Caki2 (cell line): Measurements from ENCODE around the gene TEX19. TPM values are rescaled to one million over a fixed set of nuclear protein-coding genes. Genes with fewer than 3 reads are reported as not detected.
A peak's percentile ranks its signal among the peaks of the same experiment; 100 is the strongest.
"Not testable (repeated sequence)": the region's sequence is repeated elsewhere in the genome, so short reads cannot be mapped to it uniquely, and the experiment has no call there.

Experiments
- DNase-seq: peaks from one replicate; pipeline ENCODE4 v3.0.0-alpha.2; 2015; ENCODE audit warnings: low read depth
- in situ Hi-C: cut with HindIII; loops from 2 replicates; pipeline ENCODE4 v1.10.0; 2016; ENCODE audit warnings: low sequenced_read_pairs, low pct_unique_long_range_greater_than_20kb, mixed read lengths
- total RNA-seq: library from RNA; depleted of rRNA; stranded (reverse); fragments of >200 nt; shearing (Covaris generic); gene quantifications from 2 replicates; pipeline ENCODE4 v1.2.3, GENCODE V29; 2014; ENCODE audit warnings: low replicate concordance

The TEX19 gene
- total RNA-seq, 1 experiment from 2014 or later: 0.37 TPM

DNA sequence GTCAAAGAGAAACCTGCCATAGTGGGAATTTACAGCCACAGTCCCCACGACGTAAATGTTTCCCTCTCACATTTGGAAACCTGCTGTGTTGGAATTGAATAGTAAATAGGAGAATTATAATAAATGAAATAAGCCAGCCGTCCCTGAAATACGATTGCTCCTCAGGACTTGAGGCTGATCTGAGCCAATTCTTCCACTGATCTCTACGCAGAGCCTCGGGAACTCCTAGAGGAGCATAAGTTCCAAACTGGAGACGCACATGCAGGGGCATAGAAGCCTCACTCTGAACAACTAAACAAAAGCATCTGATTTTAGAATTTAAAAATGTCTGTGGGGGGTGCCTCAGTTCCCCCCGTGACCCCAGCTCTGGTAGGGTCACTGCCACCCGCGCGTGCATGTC lies 10.2 kb upstream of the TEX19 start:
- DNase-seq: no peak
- in situ Hi-C loops: no loop called here

DNA sequence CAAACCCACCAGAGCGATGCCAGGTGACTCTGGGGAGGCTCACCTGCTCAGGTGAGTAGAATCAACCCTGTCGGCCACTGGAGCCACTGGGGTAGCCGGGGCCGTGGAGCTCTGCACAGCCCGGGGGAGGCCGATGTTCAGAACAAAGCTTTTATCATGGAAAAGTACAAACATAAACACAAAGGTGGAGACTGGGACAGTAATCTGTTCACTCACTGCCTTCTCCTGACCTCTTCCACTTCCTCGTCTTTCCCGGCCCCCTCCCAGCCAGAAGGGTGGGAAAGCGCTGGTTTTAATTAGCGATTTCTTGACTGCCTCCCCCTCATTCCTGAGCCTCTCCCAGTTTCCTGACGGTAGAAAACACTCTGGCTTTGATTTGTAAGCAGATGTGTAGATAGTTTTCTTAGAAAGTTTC lies 9.8 kb upstream of the TEX19 start:
- DNase-seq: no peak
- in situ Hi-C loops: no loop called here

DNA sequence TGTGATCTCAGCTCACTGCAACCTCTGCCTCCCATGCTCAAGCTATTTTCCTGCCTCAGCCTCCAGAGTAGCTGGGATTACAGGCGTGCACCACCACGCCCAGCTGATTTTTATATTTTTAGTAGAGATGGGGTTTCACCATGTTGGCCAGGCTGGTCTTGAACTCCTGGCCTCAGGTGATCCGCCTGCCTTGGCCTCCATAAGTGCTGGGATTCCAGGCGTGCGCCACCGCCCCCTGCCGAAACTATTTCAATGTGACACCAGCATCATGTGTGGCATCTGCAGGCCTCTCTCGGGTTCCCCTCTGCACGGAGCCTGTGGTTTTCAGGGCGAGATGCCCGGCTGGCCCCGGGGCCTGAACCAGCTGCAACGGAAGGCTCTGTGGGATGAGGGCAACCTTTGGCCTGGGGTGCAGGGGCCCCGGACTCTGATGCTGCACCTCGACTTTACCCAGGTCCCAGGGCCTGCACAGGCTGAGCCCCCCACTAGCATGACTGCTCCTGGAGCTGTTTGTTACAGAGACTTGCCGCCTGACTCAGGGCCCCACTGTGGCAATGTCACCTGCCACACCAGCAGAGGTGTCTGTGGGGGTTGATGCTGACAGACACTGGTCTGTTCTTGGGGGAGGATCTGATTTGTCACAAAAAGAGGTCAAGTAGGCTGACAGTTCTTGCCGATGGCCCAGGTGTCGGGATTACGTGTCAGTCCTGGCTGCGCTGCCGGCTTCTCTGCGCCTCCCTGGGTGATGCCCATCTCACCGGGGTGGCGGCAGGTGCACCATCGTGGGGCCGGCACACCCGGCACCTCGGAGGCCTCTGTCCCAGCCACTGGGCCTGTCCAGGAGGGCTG lies 8.6 kb upstream of the TEX19 start:
- in situ Hi-C loops: no loop called here
- no peak for DNase-seq

DNA sequence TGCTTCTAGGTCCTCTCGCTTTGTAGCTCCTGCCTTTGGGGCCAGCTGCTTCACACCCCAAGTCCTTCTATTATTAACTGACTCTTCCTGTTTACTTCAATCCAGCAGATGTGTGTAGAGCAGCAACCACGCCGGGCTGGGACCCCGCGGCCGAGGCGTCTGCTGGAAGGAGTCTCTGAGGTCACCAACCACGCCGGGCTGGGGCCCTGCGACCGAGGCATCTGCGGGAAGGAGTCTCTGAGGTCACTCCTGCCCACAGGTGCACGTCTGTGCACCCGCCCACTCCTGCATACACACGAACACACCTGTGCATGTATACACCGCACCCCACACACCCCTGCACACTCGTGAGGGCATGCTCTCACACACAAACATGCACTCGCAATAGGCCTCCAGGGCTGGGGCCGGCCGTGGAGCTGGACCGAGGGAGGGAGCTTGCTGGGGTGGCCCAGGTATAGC lies 7.8 kb upstream of the TEX19 start:
- DNase-seq: no peak
- in situ Hi-C loops: no loop called here

DNA sequence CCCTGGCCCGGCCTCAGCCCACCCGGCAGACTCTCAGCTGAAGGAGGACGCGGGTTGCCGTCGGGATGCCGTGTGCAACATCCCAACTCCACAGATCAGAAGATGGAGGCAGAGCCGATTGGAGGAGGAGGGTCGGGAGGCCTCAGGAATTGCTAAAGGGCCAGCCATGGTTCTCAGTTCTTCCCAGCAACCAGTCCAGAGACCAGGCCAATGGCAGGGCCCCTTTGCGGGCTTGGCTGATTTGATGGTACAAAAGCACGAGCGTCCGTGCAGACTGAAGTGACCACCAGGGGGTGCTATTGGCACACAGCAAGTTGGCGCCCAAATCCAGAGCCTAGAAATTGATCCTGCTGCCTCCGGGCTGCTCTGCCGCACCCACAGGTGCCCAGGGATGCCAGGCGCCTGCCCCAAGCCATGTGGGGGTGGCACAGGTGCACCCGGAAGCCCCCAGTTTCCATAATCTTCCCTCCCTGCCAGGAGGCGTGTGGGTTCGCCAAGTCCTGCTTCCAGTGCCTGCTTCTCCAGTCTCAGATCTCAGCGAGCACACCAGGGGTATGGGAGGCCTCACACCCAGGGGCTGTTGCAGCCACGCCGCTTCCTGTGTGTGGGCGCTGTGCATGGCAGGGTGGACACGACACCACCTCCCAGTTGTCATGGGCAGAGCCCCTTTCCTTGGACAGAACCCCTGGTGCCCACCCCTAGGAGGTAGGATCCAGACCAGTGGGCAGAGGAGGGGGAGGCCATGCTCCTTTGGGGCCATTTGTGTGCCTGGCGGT lies 7.1 kb upstream of the TEX19 start:
- in situ Hi-C loops: no loop called here
- peak; percentile 70 for DNase-seq

DNA sequence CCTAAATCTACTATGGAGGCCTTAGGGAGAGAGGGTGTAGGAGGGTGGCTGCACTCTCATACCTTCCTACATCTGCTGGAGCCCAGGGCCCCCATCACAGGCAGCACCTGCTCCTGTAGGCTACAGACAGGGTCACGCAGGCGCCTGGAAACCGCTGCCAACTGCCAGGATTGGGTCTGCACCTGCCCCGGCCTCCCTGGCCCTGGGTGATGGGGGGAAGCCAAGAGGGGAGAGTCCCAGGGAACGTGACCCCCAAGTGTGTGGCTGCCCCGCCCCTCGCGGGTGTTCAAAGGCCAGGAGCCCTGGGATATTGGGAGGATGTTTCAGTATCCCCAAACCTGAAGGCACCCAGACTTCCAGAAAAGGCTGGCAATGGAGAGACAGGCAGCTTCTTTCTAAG lies 5.6 kb upstream of the TEX19 start:
- DNase-seq: no peak
- in situ Hi-C loops: no loop called here

DNA sequence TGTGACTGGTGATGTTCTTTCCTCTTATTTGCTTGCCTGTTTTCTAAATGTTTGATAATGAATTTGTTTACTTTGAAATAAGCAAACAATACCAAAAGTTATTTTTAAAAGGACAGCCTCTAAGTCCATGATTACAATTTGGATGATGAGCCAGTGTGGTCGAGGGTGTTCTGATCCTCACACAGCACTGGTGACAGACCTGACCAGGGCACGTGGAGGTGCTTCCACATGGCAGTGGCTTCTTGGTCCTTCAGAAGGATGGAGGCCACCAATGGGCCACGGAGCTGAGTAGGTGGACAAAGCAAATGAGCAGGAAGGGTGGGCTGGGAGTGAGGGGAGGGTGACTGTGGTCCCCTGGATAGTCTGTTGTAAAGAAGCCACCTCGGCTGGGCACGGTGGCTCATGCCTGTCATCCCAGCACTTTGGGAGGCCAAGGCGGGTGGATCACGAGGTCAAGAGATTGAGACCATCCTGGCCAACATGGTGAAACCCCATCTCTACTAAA lies 4.2 kb upstream of the TEX19 start:
- in situ Hi-C loops: no loop called here
- DNase-seq: no peak

DNA sequence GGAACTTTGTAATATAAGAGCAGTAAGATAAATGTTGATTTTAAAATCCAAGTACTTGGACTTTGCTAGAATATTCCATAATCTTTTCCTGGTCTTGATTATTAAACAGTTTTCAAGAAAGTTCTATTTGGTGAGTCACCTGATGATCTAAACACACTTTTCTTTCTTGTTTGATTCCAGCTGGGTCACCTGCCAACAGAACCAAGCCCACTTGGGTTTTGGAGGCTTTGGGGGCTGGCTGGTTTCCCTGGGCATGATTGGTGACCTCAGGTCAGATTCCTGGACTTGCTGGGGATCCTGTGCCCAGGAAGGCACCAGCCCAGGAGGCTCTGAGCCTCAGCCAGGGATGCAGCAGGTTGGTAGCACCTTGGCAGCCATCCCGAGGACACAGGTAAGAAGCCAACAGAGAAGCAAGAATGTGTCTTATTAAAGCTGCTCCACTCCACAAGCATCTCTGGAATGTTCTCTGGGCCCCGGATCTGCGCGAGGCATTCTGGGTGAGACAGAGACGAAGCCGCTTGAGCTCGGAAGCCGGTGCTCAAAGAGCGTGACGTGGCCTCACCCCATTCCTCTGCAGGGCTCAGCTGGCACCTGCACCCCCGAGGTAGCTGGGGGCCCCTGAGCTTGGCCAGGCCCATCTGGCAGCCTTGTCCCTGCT lies 3.1 kb upstream of the TEX19 start:
- in situ Hi-C loops: no loop called here
- DNase-seq: no peak

DNA sequence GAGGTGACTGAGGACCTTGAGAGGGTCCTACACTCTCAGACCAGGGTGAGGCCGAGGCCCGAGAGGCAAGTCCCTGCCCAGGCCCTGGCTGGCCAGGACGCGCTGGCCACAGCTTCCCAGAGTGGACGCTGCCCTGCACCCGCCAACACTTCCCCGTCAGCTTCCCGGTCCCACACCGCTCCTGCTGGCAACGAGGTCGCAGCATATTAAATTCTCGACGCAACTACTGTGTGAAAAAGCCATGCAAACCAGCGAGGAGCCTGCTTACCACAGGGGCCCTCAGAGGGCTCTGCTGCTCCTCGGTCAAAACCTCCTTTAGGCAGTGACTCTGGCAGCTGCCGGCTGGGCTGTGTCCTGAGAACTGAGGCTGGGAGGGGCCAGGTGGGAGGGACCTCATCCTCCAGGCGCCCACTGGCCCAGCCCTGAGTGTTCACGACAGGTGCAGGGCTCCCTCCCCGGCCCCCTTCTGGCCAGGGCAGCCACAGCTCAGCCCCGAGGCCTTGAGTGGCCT lies 2.1 kb upstream of the TEX19 start:
- in situ Hi-C loops: no loop called here
- DNase-seq: no peak

DNA sequence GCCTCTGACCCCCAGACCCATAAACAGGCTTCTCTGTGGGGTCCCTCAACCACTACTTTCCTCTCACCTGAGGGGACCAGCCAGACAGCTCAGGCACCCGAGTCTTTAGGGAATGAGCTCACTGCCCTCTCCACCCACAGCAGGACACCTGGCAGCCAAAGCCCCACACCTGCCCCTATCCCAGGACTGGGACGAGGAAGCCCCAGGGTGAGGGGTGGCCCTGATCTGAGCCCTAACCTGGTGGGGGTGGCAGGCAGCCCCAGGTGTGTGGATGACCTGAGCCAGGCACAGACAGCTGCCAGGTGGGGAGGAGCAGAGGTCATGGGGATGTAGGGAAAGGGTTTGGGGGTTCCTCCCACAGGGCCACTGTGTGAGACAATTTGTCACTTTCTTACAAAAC lies 1.7 kb upstream of the TEX19 start:
- no peak for DNase-seq
- in situ Hi-C loops: no loop called here

DNA sequence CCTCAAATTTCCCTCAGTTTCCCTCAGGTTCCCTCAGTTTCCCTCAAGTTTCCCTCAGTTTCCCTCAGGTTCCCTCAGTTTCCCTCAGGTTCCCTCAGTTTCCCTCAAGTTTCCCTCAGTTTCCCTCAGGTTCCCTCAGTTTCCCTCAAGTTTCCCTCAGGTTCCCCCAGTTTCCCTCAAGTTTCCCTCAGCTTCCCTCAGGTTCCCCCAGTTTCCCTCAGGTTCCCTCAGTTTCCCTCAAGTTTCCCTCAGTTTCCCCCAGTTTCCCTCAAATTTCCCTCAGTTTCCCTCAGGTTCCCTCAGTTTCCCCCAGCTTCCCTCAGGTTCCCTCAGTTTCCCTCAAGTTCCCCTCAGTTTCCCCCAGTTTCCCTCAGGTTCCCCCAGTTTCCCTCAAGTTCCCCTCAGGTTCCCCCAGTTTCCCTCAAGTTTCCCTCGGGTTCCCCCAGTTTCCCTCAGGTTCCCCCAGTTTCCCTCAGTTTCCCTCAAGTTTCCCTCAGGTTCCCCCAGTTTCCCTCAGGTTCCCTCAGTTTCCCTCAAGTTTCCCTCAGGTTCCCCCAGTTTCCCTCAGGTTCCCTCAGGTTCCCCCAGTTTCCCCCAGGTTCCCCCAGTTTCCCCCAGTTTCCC lies 516 bp downstream of the TEX19 start:
- DNase-seq, in situ Hi-C loops: not testable (repeated sequence)

DNA sequence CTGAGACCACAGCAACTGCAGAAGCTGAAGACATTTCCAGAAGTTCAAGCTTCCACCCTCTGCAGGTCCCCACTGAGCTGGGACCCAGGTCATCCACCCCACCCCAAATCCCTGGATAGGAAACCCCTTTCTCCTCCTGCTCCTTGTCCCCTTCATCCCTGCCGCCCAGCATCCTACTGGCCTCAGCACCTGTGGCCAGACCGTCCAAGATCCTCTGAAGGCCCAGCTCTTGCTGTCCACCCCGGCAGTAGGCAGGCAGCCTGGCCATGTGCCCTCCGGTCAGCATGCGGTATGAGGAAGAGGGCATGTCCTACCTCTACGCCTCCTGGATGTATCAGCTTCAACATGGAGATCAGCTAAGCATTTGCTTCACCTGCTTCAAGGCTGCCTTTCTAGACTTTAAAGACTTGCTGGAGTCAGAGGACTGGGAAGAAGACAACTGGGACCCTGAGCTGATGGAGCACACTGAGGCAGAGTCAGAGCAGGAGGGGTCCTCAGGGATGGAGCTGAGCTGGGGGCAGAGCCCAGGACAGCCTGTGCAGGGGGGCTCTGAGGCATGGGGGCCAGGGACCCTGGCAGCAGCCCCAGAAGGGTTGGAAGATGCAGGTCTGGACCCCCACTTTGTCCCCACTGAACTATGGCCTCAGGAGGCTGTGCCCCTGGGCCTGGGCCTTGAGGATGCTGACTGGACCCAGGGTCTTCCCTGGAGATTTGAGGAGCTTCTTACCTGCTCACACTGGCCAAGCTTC lies 3.0 kb downstream of the TEX19 start:
- DNase-seq: no peak
- in situ Hi-C loops: no loop called here

DNA sequence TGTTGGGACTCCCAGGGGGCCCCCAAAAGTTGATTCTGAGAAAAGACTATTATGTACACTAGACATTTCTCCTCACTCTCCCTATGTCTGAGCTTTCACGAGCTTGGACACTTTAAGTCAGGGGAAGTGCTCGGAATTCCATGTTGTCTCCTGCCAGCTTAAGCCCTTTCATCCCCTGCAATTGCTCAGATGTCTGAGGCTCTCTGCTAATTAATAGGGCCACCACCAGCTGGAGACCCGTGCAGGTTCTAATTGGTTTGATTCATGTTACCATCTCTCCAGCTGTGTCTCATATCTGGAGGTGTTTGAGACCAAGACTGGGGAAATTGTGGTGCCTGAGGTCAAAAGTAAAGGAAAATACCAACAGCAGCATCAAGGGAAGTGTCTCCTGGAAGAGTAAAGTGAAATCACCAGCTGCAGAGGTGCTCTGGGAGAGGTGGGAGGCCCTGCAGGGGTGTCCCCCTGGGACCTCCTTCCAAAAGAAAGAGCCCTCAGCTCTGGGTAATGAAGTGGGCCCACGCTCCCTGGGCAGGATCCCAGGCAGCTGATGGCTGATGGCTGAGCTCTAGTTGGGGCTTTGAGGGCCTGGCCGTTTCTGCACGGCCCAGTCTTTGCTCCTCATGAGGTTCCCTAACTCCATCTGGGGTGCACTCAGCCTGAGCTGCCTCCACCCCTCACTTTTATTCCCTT lies 6.7 kb downstream of the TEX19 start:
- in situ Hi-C loops: no loop called here

DNA sequence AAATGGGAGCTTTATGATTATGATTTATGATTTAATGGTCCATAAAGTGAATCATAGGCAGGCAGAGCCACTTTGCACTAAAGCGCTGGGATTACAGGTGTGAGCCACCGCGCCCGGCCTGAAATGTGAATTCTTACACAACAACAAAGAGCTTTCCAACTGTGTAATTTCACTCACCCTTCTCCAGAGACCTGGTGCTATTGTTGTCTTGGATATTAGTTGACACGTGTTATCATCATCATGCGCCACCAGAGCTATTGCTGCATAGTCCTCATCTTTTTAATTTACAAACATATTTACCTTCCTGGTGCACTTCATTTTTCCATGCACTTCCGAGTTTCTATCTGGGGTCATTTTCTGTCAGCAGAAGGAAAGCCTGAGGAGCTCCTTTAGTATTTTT lies 7.7 kb downstream of the TEX19 start:
- in situ Hi-C loops: no loop called here
- no peak for DNase-seq

More for the DNA sequence above, 6.7 kb downstream of the TEX19 start:
- no peak for DNase-seq

DNA sequence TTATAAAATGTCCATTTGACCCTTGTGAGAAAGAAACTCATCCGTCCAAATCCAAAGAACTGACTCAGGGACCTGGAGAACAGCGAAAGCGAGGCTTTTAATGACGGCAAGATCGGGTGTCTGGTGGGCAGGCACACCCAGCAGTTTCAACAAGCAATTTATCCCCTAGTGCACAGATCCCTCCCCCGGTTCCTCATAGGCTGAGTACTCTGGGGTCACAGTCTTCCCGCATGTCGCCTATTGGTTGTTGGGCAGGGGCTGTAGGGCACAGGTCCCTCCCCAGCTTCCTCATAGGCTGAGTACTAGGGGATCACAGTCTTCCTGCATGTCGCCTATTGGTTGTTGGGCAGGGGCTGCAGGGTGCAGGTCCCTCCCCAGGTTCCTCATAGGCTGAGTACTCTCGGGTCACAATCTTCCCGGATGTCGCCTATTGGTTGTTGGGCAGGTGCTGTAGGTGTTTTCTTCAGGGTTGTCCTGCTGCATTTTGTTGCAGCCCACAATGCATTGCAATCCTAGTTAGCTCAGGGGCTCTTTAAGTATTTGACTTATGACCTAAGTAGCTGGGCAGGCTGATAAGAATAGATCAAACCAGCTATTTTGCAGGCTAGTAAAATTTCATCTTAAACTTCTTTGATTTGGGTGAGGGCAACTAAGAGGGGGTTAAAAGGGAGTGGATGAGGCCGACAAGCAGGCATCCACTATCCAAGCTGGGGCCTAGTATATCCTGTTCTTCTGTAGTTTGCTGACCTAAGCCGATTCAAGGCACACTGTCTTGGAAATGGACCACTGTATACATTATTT lies 8.9 kb downstream of the TEX19 start:
- peak; percentile 93 for DNase-seq
- in situ Hi-C loops: no loop called here

DNA sequence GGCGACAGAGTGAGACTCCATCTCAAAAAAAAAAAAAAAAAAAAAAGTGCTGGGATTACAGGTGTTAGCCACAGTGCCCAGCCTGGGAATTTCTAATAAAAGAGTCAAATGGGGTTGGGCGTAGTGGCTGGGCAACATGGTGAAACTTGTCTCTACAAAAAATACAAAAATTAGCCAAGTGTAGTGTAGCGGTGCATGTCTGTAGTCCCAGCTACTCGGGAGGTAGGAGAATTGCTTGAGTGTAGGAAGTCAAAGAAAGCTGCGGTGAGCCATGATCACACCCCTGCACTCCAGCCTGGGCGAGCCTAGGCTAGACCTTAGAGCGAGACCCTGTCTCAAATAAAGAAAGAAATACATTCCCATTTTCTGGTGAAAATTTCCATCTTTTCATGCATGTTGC lies 10.2 kb downstream of the TEX19 start:
- no peak for DNase-seq
- in situ Hi-C loops: no loop called here
